Activated T-helper 17 cell treated with anti-CD3 and anti-CD28 coated beads, Interleukin-2, amount 50 U/mL, for 72 hours (primary cell): ENCODE measurements around the gene PTGR3. TPM values are rescaled to one million over a fixed set of nuclear protein-coding genes. Genes with fewer than 3 reads are reported as not detected.

Experiments
- ATAC-seq: fragments of 150-1000 bp; cut with Tn5 transposase; replicated peaks from 2 replicates; pipeline ENCODE4 v1.10.0; 2021; ENCODE audit warnings: mild to moderate bottlenecking, moderate library complexity
- H3K27ac Mint-ChIP-seq: one replicate; pipeline ENCODE4 v1.8.0; 2022; ENCODE audit warnings: mixed read lengths
- H3K27me3 Mint-ChIP-seq: one replicate; pipeline ENCODE4 v1.8.0; 2022; ENCODE audit warnings: mixed read lengths
- H3K36me3 Mint-ChIP-seq: one replicate; pipeline ENCODE4 v1.8.0; 2022; ENCODE audit warnings: low read depth, mild to moderate bottlenecking, mixed read lengths
- H3K4me1 Mint-ChIP-seq: one replicate; pipeline ENCODE4 v1.8.0; 2022; ENCODE audit warnings: mixed read lengths
- H3K4me3 Mint-ChIP-seq: one replicate; pipeline ENCODE4 v1.8.0; 2022; ENCODE audit warnings: mild to moderate bottlenecking, mixed read lengths
- H3K9me3 Mint-ChIP-seq: one replicate; pipeline ENCODE4 v1.8.0; 2022; ENCODE audit warnings: mixed read lengths
- total RNA-seq, 2 donors: library from RNA; stranded (reverse); gene quantifications; one replicate each; pipeline ENCODE4 v1.2.3, GENCODE V29; 2022

Gene PTGR3
- total RNA-seq, 2 donors from 2014 or later, result 20.9 to 27.3 TPM

GRCh38 chr18:75214766-75215510 lies 6.0 kb upstream of the PTGR3 start:
- no peak for ATAC-seq
- H3K36me3 Mint-ChIP-seq, result peaks cover 12% of the 10 kb centered on the region
- no peaks in the 10 kb centered on the region for H3K27me3 Mint-ChIP-seq
- no peaks in the 10 kb centered on the region for H3K9me3 Mint-ChIP-seq
- H3K4me1 Mint-ChIP-seq, result peaks cover 28% of the 10 kb centered on the region
- H3K27ac Mint-ChIP-seq, result peak overlapping the region; percentile 79
- H3K4me3 Mint-ChIP-seq, result peak overlapping the region; percentile 81

- Mint-ChIP-seq H3K36me3 (peaks cover 12% of the 10 kb centered on the region), H3K27ac (peak overlapping the region; percentile 48), H3K4me1 (peaks cover 28% of the 10 kb centered on the region), H3K4me3 (peak overlapping the region; percentile 81), H3K9me3 (no peaks in the 10 kb centered on the region), H3K27me3 (no peaks in the 10 kb centered on the region)
- no peak for ATAC-seq
Measured at GRCh38 chr18:75214332-75214690, 5.4 kb upstream of the PTGR3 start.

- Mint-ChIP-seq H3K4me1 (peaks cover 28% of the 10 kb centered on the region), H3K36me3 (peaks cover 12% of the 10 kb centered on the region), H3K9me3 (no peaks in the 10 kb centered on the region), H3K4me3 (peak overlapping the region; percentile 81), H3K27ac (peak overlapping the region; percentile 48), H3K27me3 (no peaks in the 10 kb centered on the region)
- no peak for ATAC-seq
Measured at GRCh38 chr18:75213611-75214331, 4.8 kb upstream of the PTGR3 start.

- peak overlapping the region; percentile 55 for H3K27ac Mint-ChIP-seq
- peaks cover 16% of the 10 kb centered on the region for H3K36me3 Mint-ChIP-seq
- H3K4me1 Mint-ChIP-seq, result peaks cover 31% of the 10 kb centered on the region
- H3K9me3 Mint-ChIP-seq, result no peaks in the 10 kb centered on the region
- H3K27me3 Mint-ChIP-seq, result no peaks in the 10 kb centered on the region
- ATAC-seq, result no peak
- H3K4me3 Mint-ChIP-seq, result peak overlapping the region; percentile 81
Measured at GRCh38 chr18:75212751-75213090, 3.8 kb upstream of the PTGR3 start.

GRCh38 chr18:75211953-75212750 lies 3.2 kb upstream of the PTGR3 start:
- Mint-ChIP-seq H3K27ac (peak overlapping the region; percentile 55), H3K27me3 (no peaks in the 10 kb centered on the region), H3K36me3 (peaks cover 21% of the 10 kb centered on the region), H3K9me3 (no peaks in the 10 kb centered on the region), H3K4me3 (peak overlapping the region; percentile 81), H3K4me1 (peaks cover 37% of the 10 kb centered on the region)
- no peak for ATAC-seq

- Mint-ChIP-seq H3K36me3 (peaks cover 21% of the 10 kb centered on the region), H3K27ac (no peak overlapping the region), H3K4me1 (peaks cover 37% of the 10 kb centered on the region), H3K27me3 (no peaks in the 10 kb centered on the region), H3K9me3 (no peaks in the 10 kb centered on the region), H3K4me3 (peak overlapping the region; percentile 100)
- ATAC-seq, result no peak
Measured at GRCh38 chr18:75211626-75211952, 2.6 kb upstream of the PTGR3 start.

- Mint-ChIP-seq H3K9me3 (no peaks in the 10 kb centered on the region), H3K27me3 (no peaks in the 10 kb centered on the region), H3K36me3 (peaks cover 21% of the 10 kb centered on the region), H3K4me3 (peak overlapping the region; percentile 100), H3K27ac (peak overlapping the region; percentile 98), H3K4me1 (peaks cover 36% of the 10 kb centered on the region)
- ATAC-seq, result no peak
Measured at GRCh38 chr18:75211002-75211621, 2.2 kb upstream of the PTGR3 start.

- peaks cover 21% of the 10 kb centered on the region for H3K36me3 Mint-ChIP-seq
- peak within 1 kb of the TSS; percentile 98 for H3K27ac Mint-ChIP-seq
- no peaks in the 10 kb centered on the region for H3K9me3 Mint-ChIP-seq
- peak within 1 kb of the TSS; percentile 100 for H3K4me3 Mint-ChIP-seq
- peaks cover 37% of the 10 kb centered on the region for H3K4me1 Mint-ChIP-seq
- no peaks in the 10 kb centered on the region for H3K27me3 Mint-ChIP-seq
- ATAC-seq, result peak; percentile 40
Measured at GRCh38 chr18:75210274-75211001, 1.5 kb upstream of the PTGR3 start, which contains the start of gene TSHZ1. TSHZ1 (plus strand) TSS chr18:75210797; CDS start chr18:75211877, 1,080 bp downstream.

- ATAC-seq, result no peak
- H3K4me3 Mint-ChIP-seq, result peak overlapping the region; percentile 100
- no peaks in the 10 kb centered on the region for H3K9me3 Mint-ChIP-seq
- H3K36me3 Mint-ChIP-seq, result peaks cover 21% of the 10 kb centered on the region
- H3K27ac Mint-ChIP-seq, result peak overlapping the region; percentile 98
- H3K27me3 Mint-ChIP-seq, result no peaks in the 10 kb centered on the region
- peaks cover 36% of the 10 kb centered on the region for H3K4me1 Mint-ChIP-seq
Measured at GRCh38 chr18:75209951-75210258, 966 bp upstream of the PTGR3 start.

- H3K4me3 Mint-ChIP-seq, result peak overlapping the region; percentile 100
- peak; percentile 8 for ATAC-seq
- H3K27me3 Mint-ChIP-seq, result no peaks in the 10 kb centered on the region
- H3K9me3 Mint-ChIP-seq, result no peaks in the 10 kb centered on the region
- H3K36me3 Mint-ChIP-seq, result peaks cover 21% of the 10 kb centered on the region
- peaks cover 29% of the 10 kb centered on the region for H3K4me1 Mint-ChIP-seq
- peak overlapping the region; percentile 98 for H3K27ac Mint-ChIP-seq
Measured at GRCh38 chr18:75208836-75209128, 157 bp downstream of the PTGR3 start.

GRCh38 chr18:75208155-75208835 lies 644 bp downstream of the PTGR3 start:
- Mint-ChIP-seq H3K4me3 (peak overlapping the region; percentile 92), H3K27ac (peak overlapping the region; percentile 93), H3K4me1 (peaks cover 29% of the 10 kb centered on the region), H3K36me3 (peaks cover 21% of the 10 kb centered on the region), H3K9me3 (no peaks in the 10 kb centered on the region), H3K27me3 (no peaks in the 10 kb centered on the region)
- ATAC-seq, result peak; percentile 19

GRCh38 chr18:75207310-75208154 lies 1.4 kb downstream of the PTGR3 start:
- ATAC-seq, result peak; percentile 59
- Mint-ChIP-seq H3K9me3 (no peaks in the 10 kb centered on the region), H3K27ac (peak overlapping the region; percentile 93), H3K27me3 (no peaks in the 10 kb centered on the region), H3K36me3 (peaks cover 21% of the 10 kb centered on the region), H3K4me1 (peaks cover 26% of the 10 kb centered on the region), H3K4me3 (peak overlapping the region; percentile 92)
